Adrenal gland (tissue), 12 donors: ENCODE data around the gene HLCS. TPM values are rescaled to one million over a fixed set of nuclear protein-coding genes. Genes with fewer than 3 reads are reported as not detected.
A peak's percentile ranks its signal among the peaks of the same experiment; 100 is the strongest.

Experiments
- DNase-seq, 7 donors: peaks; one replicate each; pipeline ENCODE4 v3.0.0-alpha.2; 2019 to 2020
- H3K27ac ChIP-seq, 5 donors: fragments of 200-600 bp; sonication (generic) in 4 of 5; 1 replicate in 3 of 5; 2 replicates in 2 of 5; pipeline versions ENCODE4 v1.5.1 to v1.8.0; 2016 to 2020; ENCODE audit warnings: mild to moderate bottlenecking in 1 of 5
- H3K27me3 ChIP-seq: fragments of 200-600 bp; 2 replicates; pipeline ENCODE4 v1.8.0; 2021
- H3K36me3 ChIP-seq, 2 donors: fragments of 200-600 bp; replicated peaks in 1 of 2; 1 replicate in 1 of 2; 2 replicates in 1 of 2; pipeline versions ENCODE4 v1.5.1 to v1.8.0; 2018 to 2022
- H3K4me1 ChIP-seq, 2 donors: fragments of 200-600 bp; replicated peaks in 1 of 2; 1 replicate in 1 of 2; 2 replicates in 1 of 2; pipeline versions ENCODE4 v1.5.1 to v1.8.0; 2018 to 2021
- H3K4me3 ChIP-seq, 4 donors: fragments of 200-600 bp; sonication (generic) in 3 of 4; one replicate each; pipeline ENCODE4 v1.5.1; 2016 to 2018
- H3K9me3 ChIP-seq, 3 donors: fragments of 200-600 bp; sonication (generic) in 1 of 3; replicated peaks in 1 of 3; 1 replicate in 2 of 3; 2 replicates in 1 of 3; pipeline versions ENCODE4 v1.5.1 to v1.8.0; 2016 to 2021
- POLR2A ChIP-seq, 2 donors: fragments of 450-650 bp; IDR thresholded peaks; one replicate each; pipeline ENCODE4 v1.6.1; 2017; ENCODE audit warnings: antibody characterized with exemption in 2 of 2, mild to moderate bottlenecking in 2 of 2, moderate library complexity in 1 of 2
- WGBS, 4 donors: extraction: QIAGEN DNeasy Blood & Tissue Kit in 2 of 4; methylation state at CpG; one replicate each; pipeline versions ENCODE4 v1.1.5 to v1.1.7; 2013 to 2017; 5-methylcytosine and 5-hydroxymethylcytosine counted together
- intact Hi-C, 2 donors: fragments of 100-400 bp; cut with DNase I; formaldehyde crosslinking; loops; one replicate each; pipeline versions ENCODE4 v1.14.1 to v1.15.0; 2022 to 2023
- polyA plus RNA-seq, 3 donors: library from polyadenylated mRNA; stranded (reverse); fragments of 200-250 nt in 2 of 3; fragments of 350-450 nt in 1 of 3; fragmentation: Illumina TruSeq in 1 of 3; extraction: RNeasy Lipid Tissue Mini Kit (QIAGEN cat#74804) in 1 of 3; gene quantifications; one replicate each; pipeline ENCODE4 v1.2.3, GENCODE V29; 2013 to 2014
- total RNA-seq, 9 donors: library from RNA; depleted of rRNA in 4 of 9; stranded (reverse); fragments of >200 nt in 4 of 9; fragments of 120-200 nt in 1 of 9; fragmentation: NEBNext Ultra II Directional in 1 of 9; extraction: Animal tissue kit (Norgen Biotek cat#: 25700) in 1 of 9; gene quantifications; one replicate each; pipeline versions ENCODE4 v1.1.0 to v1.2.4, GENCODE V29; 2013 to 2023
- TF ChIP-seq, protein P1 (sequence below), 6 experiments: fragments of 450-650 bp in 4 of 6; fragments of 200-600 bp in 2 of 6; sonication (generic) in 1 of 6; IDR thresholded peaks; 1 replicate in 5 of 6; 2 replicates in 1 of 6; pipeline versions ENCODE4 v1.5.1 to v1.8.0; 2016 to 2021; ENCODE audit warnings: antibody characterized with exemption in 6 of 6, mild to moderate bottlenecking in 2 of 6, moderate library complexity in 1 of 6
- donor health status: healthy with polysubstance abuse.
- donor health status: Bipolar disorder and iron deficiency.
- donor health status: DM: yes; HTN: yes; CAD: no.
- donor health status: DM: no; HTN: no; CAD: no.
- donor health status: DM: no; HTN: no; CAD: no.
- donor health status: DM: yes; HTN: yes; CAD: no.

Gene HLCS
- total and polyA plus RNA-seq, 12 donors, result 4.4 to 34.4 (median 19.8) TPM

DNA sequence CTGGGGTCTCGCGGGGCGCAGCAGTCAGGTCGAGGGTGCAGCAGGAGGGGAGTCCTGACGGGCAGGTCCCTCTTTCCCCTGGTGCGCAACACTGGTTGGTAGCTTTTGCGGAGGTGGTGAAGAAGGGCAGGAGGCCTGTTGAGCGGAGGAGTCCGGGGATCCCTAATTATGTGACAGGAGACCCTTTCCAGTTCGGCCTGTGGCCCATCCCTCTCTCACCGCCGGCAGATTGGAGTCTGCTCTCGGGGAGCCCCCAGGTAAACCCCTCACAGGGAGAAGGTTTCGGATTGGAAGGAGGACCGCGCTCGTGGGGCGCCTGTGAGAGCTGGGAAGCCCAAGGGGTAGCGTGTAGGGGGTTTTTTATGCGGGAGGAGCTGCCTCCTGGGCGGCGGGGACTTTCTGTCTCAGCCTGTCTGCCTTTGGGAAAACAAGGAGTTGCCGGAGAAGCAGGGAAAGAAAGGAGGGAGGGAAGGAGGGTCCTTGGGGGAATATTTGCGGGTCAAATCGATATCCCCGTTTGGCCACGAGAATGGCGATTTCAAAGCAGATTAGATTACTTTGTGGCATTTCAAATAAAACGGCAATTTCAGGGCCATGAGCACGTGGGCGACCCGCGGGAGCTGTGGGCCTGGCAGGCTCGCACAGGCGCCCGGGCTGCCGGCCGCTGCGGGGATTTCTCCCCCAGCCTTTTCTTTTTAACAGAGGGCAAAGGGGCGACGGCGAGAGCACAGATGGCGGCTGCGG lies 258.0 kb downstream of the HLCS start:
- intact Hi-C loops, result no loop called here
- no peaks in the 10 kb centered on the region for H3K36me3 ChIP-seq
- H3K4me3 ChIP-seq, result peak overlapping the region in 1 of 4 donors; percentile 38
- peaks cover 89% of the 10 kb centered on the region for H3K27me3 ChIP-seq
- peaks cover 3 to 23% of the 10 kb centered on the region in 2 donors for H3K4me1 ChIP-seq
- 5 to 10% (median 6%) methylated on average over 24 to 44 of the region's 44 CpGs for WGBS, 4 donors
- no peaks in the 10 kb centered on the region for H3K9me3 ChIP-seq
- no peak for TF ChIP-seq POLR2A (IDR thresholded peaks at IDR 0.05)
- TF ChIP-seq, protein P1, sequence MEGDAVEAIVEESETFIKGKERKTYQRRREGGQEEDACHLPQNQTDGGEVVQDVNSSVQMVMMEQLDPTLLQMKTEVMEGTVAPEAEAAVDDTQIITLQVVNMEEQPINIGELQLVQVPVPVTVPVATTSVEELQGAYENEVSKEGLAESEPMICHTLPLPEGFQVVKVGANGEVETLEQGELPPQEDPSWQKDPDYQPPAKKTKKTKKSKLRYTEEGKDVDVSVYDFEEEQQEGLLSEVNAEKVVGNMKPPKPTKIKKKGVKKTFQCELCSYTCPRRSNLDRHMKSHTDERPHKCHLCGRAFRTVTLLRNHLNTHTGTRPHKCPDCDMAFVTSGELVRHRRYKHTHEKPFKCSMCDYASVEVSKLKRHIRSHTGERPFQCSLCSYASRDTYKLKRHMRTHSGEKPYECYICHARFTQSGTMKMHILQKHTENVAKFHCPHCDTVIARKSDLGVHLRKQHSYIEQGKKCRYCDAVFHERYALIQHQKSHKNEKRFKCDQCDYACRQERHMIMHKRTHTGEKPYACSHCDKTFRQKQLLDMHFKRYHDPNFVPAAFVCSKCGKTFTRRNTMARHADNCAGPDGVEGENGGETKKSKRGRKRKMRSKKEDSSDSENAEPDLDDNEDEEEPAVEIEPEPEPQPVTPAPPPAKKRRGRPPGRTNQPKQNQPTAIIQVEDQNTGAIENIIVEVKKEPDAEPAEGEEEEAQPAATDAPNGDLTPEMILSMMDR (IDR thresholded peaks at IDR 0.05), result no peak
- no peak overlapping the region for H3K27ac ChIP-seq
- DNase-seq, result no peak

GRCh38 chr21:36707763-36708285 lies 258.6 kb downstream of the HLCS start:
- 3 to 6% (median 5%) methylated on average over 8 to 53 of the region's 53 CpGs; no CpG with 5 or more reads in 1 of the 4 donors for WGBS, 4 donors
- intact Hi-C loops, result no loop called here
- Histone ChIP-seq H3K4me3 (no peak overlapping the region), H3K27me3 (peaks cover 89% of the 10 kb centered on the region), H3K36me3 (no peaks in the 10 kb centered on the region), H3K9me3 (no peaks in the 10 kb centered on the region), H3K4me1 (peaks cover 3 to 23% of the 10 kb centered on the region in 2 donors), H3K27ac (no peak overlapping the region)
- DNase-seq, result no peak
- TF ChIP-seq POLR2A (IDR thresholded peaks at IDR 0.05), result no peak
- TF ChIP-seq, protein P1 (IDR thresholded peaks at IDR 0.05), result no peak

DNA sequence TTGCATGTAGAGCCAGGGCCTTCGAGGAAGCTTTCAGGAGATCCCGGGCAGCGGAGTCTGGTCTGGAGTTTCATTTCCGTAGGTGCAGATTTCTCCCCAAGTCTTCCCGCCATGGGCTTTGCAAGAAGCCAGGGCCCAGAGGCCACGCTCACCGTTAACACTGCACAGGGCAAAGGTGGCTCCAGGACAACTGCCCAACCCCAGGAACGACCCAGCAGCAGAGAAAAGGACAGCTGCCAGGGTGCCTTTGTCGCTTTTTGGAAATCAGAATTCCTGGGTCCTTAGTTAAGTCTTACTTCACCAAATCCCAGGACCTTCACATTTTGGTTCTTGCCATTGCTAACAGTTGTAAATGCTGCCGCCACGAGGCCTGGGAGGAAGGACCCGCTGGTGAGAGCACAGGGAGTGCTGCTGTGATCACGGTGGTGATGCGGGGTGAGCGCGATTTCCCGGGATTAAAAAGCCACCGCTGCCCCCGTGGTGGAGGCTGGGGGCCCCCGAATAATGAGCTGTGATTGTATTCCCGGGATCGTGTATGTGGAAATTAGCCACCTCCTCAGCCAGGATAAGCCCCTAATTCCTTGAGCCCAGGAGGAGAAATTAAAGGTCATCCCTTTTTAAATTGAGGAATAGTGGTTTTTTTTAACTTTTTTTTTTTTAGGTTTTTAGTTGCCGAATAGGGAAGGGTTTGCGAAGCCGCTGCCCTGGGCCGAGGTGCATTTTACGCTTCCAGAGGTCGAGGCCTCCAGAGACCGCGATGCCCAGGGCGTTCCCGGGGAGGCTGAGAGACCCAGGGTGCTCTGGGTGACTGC lies 259.3 kb downstream of the HLCS start:
- H3K4me3 ChIP-seq, result no peak overlapping the region
- TF ChIP-seq POLR2A (IDR thresholded peaks at IDR 0.05), result no peak
- TF ChIP-seq, protein P1 (IDR thresholded peaks at IDR 0.05), result no peak
- intact Hi-C loops, result no loop called here
- 23 to 31% (median 29%) methylated on average over 31 to 32 of the region's 32 CpGs for WGBS, 4 donors
- H3K27me3 ChIP-seq, result peaks cover 93% of the 10 kb centered on the region
- DNase-seq, result no peak
- no peaks in the 10 kb centered on the region for H3K36me3 ChIP-seq
- peaks cover 3 to 23% of the 10 kb centered on the region in 2 donors for H3K4me1 ChIP-seq
- H3K27ac ChIP-seq, result no peak overlapping the region
- H3K9me3 ChIP-seq, result no peaks in the 10 kb centered on the region

DNA sequence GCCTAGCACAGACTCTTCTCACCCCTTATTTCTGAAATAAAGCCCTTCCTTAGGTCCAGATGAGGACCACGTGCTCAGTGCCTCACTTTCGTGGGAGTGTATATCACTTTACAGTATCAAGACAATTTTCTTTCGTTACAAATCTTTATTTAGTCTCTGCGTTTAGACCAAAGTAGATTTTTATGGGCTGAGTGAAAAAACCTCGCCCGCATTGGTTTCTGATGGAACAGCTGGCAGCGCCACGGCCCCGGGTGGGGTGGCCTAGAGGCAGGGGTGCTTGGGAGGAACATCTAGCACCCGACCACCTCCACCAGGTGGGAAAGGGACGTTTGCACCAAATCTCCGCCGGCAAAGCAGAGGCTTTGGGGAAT lies 260.0 kb downstream of the HLCS start:
- no peaks in the 10 kb centered on the region for H3K36me3 ChIP-seq
- intact Hi-C loops, result no loop called here
- 20 to 27% (median 24%) methylated on average over 13 of the region's 13 CpGs for WGBS, 4 donors

More for the DNA sequence above, 260.0 kb downstream of the HLCS start:
- Histone ChIP-seq H3K27ac (no peak overlapping the region), H3K4me3 (no peak overlapping the region), H3K4me1 (peaks cover 3 to 23% of the 10 kb centered on the region in 2 donors), H3K27me3 (peaks cover 99% of the 10 kb centered on the region), H3K9me3 (no peaks in the 10 kb centered on the region)
- no peak for TF ChIP-seq POLR2A (IDR thresholded peaks at IDR 0.05)
- TF ChIP-seq, protein P1 (IDR thresholded peaks at IDR 0.05), result no peak
- DNase-seq, result no peak
